Hematopoietic multipotent progenitor cell treated with erythropoietin and hydrocortisone succinate and interleukin-3 and kit ligand, for 6 days (in vitro differentiated cells): ENCODE measurements around the gene TIAM2.
A peak's percentile ranks its signal among the peaks of the same experiment; 100 is the strongest.
"Not testable (repeated sequence)": the region's sequence is repeated elsewhere in the genome, so short reads cannot be mapped to it uniquely, and the experiment has no call there.

Experiments
- DNase-seq: peaks from one replicate; pipeline ENCODE4 v3.0.0-alpha.2; 2015

TIAM2 gene

GRCh38 chr6:155064303-155064702, 69.2 kb downstream of the TIAM2 start:
- no peak for DNase-seq

- DNase-seq = no peak
Measured at GRCh38 chr6:155066361-155066760, 71.2 kb downstream of the TIAM2 start.

- DNase-seq = no peak
Measured at GRCh38 chr6:155066921-155067680, 72.0 kb downstream of the TIAM2 start.

- DNase-seq = peak; percentile 32
Measured at GRCh38 chr6:155067956-155068615, 73.0 kb downstream of the TIAM2 start.

GRCh38 chr6:155069543-155069942, 74.4 kb downstream of the TIAM2 start:
- no peak for DNase-seq

GRCh38 chr6:155075930-155076695, 81.0 kb downstream of the TIAM2 start:
- DNase-seq = no peak

GRCh38 chr6:155077331-155077730, 82.2 kb downstream of the TIAM2 start:
- no peak for DNase-seq

GRCh38 chr6:155077784-155078183, 82.7 kb downstream of the TIAM2 start:
- peak; percentile 29 for DNase-seq

GRCh38 chr6:155078331-155078745, 83.2 kb downstream of the TIAM2 start:
- peak; percentile 88 for DNase-seq

GRCh38 chr6:155079985-155080452, 84.9 kb downstream of the TIAM2 start:
- DNase-seq = peak; percentile 93

GRCh38 chr6:155080881-155081845, 86.0 kb downstream of the TIAM2 start:
- peak; percentile 37 for DNase-seq

- DNase-seq = no peak
Measured at GRCh38 chr6:155084431-155085123, 89.5 kb downstream of the TIAM2 start.

GRCh38 chr6:155085582-155086257, 90.6 kb downstream of the TIAM2 start:
- peak; percentile 54 for DNase-seq

- no peak for DNase-seq
Measured at GRCh38 chr6:155088856-155089255, 93.7 kb downstream of the TIAM2 start.

- no peak for DNase-seq
Measured at GRCh38 chr6:155089746-155090145, 94.6 kb downstream of the TIAM2 start.

GRCh38 chr6:155090166-155090565, 95.1 kb downstream of the TIAM2 start:
- DNase-seq = no peak

- DNase-seq = no peak
Measured at GRCh38 chr6:155091756-155092155, 96.6 kb downstream of the TIAM2 start.

- no peak for DNase-seq
Measured at GRCh38 chr6:155093430-155093829, 98.3 kb downstream of the TIAM2 start.

GRCh38 chr6:155100087-155100486, 105.0 kb downstream of the TIAM2 start:
- no peak for DNase-seq

GRCh38 chr6:155100591-155100990, 105.5 kb downstream of the TIAM2 start:
- no peak for DNase-seq

- not testable (repeated sequence) for DNase-seq
Measured at GRCh38 chr6:155103083-155103645, 108.0 kb downstream of the TIAM2 start.
